GM12878 (cell line): ENCODE measurements around the gene PACS1. TPM values are rescaled to one million over a fixed set of nuclear protein-coding genes. Genes with fewer than 3 reads are reported as not detected.

Experiments used
- ATAC-seq: fragments of 200-7000 bp; cut with Tn5 transposase; 3 replicates; pipeline ENCODE4 v1.9.1; 2020; ENCODE audit warnings: mild to moderate bottlenecking, moderate library complexity
- BruUV-seq: library from RNA; stranded (reverse); fragments of 400-500 nt; replicated peaks from 2 replicates; lab custom pipeline; 2021; lab: Mats Ljungman, UMichigan
- CTCF ChIA-PET: fragments of 300-600 bp; sonication (Branson Sonifier 250); formaldehyde crosslinking; extraction: SDS; loops from one replicate; lab custom pipeline; 2021; ENCODE audit warnings: inconsistent platforms; lab: Yijun Ruan, JAX
- POLR2A ChIA-PET: fragments of 350-600 bp; formaldehyde crosslinking; extraction: SDS; loops from one replicate; lab custom pipeline; 2021; ENCODE audit warnings: inconsistent platforms; lab: Charles Lee
- RAD21 ChIA-PET: fragments of 300-600 bp; sonication (Branson Sonifier 250); formaldehyde crosslinking; loops from one replicate; lab custom pipeline; 2023; ENCODE audit warnings: antibody characterized with exemption; ENCODE audit not compliant: unreplicated experiment; lab: Charles Lee
- SMC1A ChIA-PET: fragments of 300-600 bp; sonication (Branson Sonifier 250); formaldehyde crosslinking; loops from one replicate; lab custom pipeline; 2023; ENCODE audit not compliant: unreplicated experiment, uncharacterized antibody; lab: Charles Lee
- DNase-seq: peaks from one replicate; pipeline ENCODE4 v3.0.0-alpha.2; 2011; ENCODE audit warnings: low read depth, low spot score
- FAIRE-seq: peaks from 3 replicates; lab custom pipeline; 2011; peaks lifted over from hg19 to GRCh38; lab: Jason Lieb, UNC
- H2AFZ ChIP-seq: 2 replicates; pipeline ENCODE4 v1.6.0; 2011; ENCODE audit warnings: low read depth, low read length, control low read depth; ENCODE audit not compliant: control insufficient read depth
- H3K27ac ChIP-seq: 2 replicates; pipeline ENCODE4 v1.5.1; 2011; ENCODE audit warnings: control low read depth; ENCODE audit not compliant: control insufficient read depth, insufficient read depth
- H3K27me3 ChIP-seq, 2 experiments: replicated peaks in 1 of 2; 2 replicates each; pipeline versions ENCODE4 v1.6.0 to v1.6.1; 2011; ENCODE audit warnings: low read length in 1 of 2; ENCODE audit not compliant: control insufficient read depth in 2 of 2, insufficient read depth in 2 of 2
- H3K36me3 ChIP-seq, 2 experiments: 2 replicates each; pipeline ENCODE4 v1.5.1; 2011; ENCODE audit warnings: low read length in 1 of 2; ENCODE audit not compliant: control insufficient read depth in 2 of 2, insufficient read depth in 2 of 2
- H3K4me1 ChIP-seq: 2 replicates; pipeline ENCODE4 v1.6.1; 2011; ENCODE audit warnings: mild to moderate bottlenecking, low read length, moderate library complexity, mixed read lengths; ENCODE audit not compliant: control insufficient read depth, insufficient read depth
- H3K4me2 ChIP-seq: 2 replicates; pipeline ENCODE4 v1.6.0; 2011; ENCODE audit warnings: control low read depth; ENCODE audit not compliant: control insufficient read depth, insufficient read depth
- H3K4me3 ChIP-seq: fragments of 200-600 bp; sonication (generic); 2 replicates; pipeline ENCODE4 v1.5.1; 2016
- H3K79me2 ChIP-seq: 2 replicates; pipeline ENCODE4 v1.6.0; 2011; ENCODE audit warnings: low read length; ENCODE audit not compliant: control insufficient read depth, insufficient read depth
- H3K9ac ChIP-seq: 2 replicates; pipeline ENCODE4 v1.8.0; 2011; ENCODE audit warnings: low read length, control low read depth, mixed read lengths; ENCODE audit not compliant: control insufficient read depth, insufficient read depth
- H3K9me3 ChIP-seq: replicated peaks from 3 replicates; pipeline ENCODE4 v1.5.1; 2011; ENCODE audit warnings: mild to moderate bottlenecking, low read length; ENCODE audit not compliant: control insufficient read depth, insufficient read depth
- H4K20me1 ChIP-seq: 2 replicates; pipeline ENCODE4 v1.6.0; 2011; ENCODE audit not compliant: control insufficient read depth, insufficient read depth
- JUND ChIP-seq: IDR thresholded peaks from 2 replicates; pipeline ENCODE4 v1.6.1; 2012; ENCODE audit warnings: low read depth, mild to moderate bottlenecking, low read length, improper control_type of control experiment, moderate library complexity
- RUNX3 ChIP-seq: IDR thresholded peaks from 2 replicates; pipeline ENCODE4 v1.6.1; 2012; ENCODE audit warnings: low read length, inconsistent platforms
- SIN3A ChIP-seq: IDR thresholded peaks from 2 replicates; pipeline ENCODE4 v1.6.1; 2012; ENCODE audit warnings: low read depth, low read length, improper control_type of control experiment
- YY1 ChIP-seq: IDR thresholded peaks from 2 replicates; pipeline ENCODE4 v1.6.1; 2011; ENCODE audit warnings: low read depth, mild to moderate bottlenecking, low read length
- ZZZ3 ChIP-seq: IDR thresholded peaks from 2 replicates; pipeline ENCODE4 v1.6.1; 2011; ENCODE audit warnings: low read depth; ENCODE audit not compliant: control insufficient read depth, insufficient read length
- whole genome bisulfite sequencing: methylation state at CpG from one replicate; pipeline ENCODE4 v1.1.6; 2016; ENCODE audit warnings: low lambda C conversion rate; ENCODE audit not compliant: insufficient replicate concordance, insufficient coverage; ENCODE audit errors: missing lambda C conversion rate; 5-methylcytosine and 5-hydroxymethylcytosine counted together
- in situ Hi-C: fragments of 300-500 bp; cut with MboI; formaldehyde crosslinking; loops from 9 replicates; pipeline ENCODE4 v1.14.3; 2018; ENCODE audit warnings: mixed read lengths
- intact Hi-C: fragments of 100-400 bp; cut with micrococcal nuclease; formaldehyde crosslinking; loops from one replicate; pipeline ENCODE4 v1.14.2; 2022; ENCODE audit not compliant: unreplicated experiment
- polyA plus RNA-seq, 11 experiments: library from polyadenylated mRNA; depleted of rRNA in 4 of 11; unstranded in 6 of 11; stranded (reverse) in 5 of 11; fragments of >200 nt; fragmentation: Nextera tagmentation in 4 of 11; fragmentation: Illumina TruSeq in 1 of 11; extraction: Ambion mirVana in 4 of 11; extraction: Trizol in 1 of 11; gene quantifications; 1 replicate in 1 of 11; 2 replicates in 10 of 11; pipeline versions ENCODE4 v1.2.1 to v1.2.3, GENCODE V29; 2011 to 2016; ENCODE audit warnings: inconsistent platforms in 2 of 11, missing spikeins in 2 of 11, low read depth in 1 of 11
- total RNA-seq, 4 experiments: library from RNA; depleted of rRNA in 3 of 4; stranded (reverse); fragments of >200 nt in 3 of 4; fragmentation: Illumina TruSeq in 1 of 4; extraction: Trizol in 1 of 4; gene quantifications; 2 replicates each; pipeline versions ENCODE4 v1.2.1 to v1.2.3, GENCODE V29; 2013 to 2021
- TF ChIP-seq, protein P1 (sequence below): IDR thresholded peaks from 2 replicates; pipeline ENCODE4 v1.6.1; 2012; ENCODE audit warnings: low read depth, low read length, improper control_type of control experiment
- TF ChIP-seq, protein P2 (sequence below): fragments of 450-650 bp; IDR thresholded peaks from 2 replicates; pipeline ENCODE4 v1.6.1; 2017; ENCODE audit warnings: low read depth, mild to moderate bottlenecking, moderate library complexity

Gene PACS1
- total and polyA plus RNA-seq, 10 of the 15 experiments (the other 5 are each of a cell fraction or from before 2014, with no cell fraction given) = 1.1 to 74.3 (median 17.9) TPM

DNA sequence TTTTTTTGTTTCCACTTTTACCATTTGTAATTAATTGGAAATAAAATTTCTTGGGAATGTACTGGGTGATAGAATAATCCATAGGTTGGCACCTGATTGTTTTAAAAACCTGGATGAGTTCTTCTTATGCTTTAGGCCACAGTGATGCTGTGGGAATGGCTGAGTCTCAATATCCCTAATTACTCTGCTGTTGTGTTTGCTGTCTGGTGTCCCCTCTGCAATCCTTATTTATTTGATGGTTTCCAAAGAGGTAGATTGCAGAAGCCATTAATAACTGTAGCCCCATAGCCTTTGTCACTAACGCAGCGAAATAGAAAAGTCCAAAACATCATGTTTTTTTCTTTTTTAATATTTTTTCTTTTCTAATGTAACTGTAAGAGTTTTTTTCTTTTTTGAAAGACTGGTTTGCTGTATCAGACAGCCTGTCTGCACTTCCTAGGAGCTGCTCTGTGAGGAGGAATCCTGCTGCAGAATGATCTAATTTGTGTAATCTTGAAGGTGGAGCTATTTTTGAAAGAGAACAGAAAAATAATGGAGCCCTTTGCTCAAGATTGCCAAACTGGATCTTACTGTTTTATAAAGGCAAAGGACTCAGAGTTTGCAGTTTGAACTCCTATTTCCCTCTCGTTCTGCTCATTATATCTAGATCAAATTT is 14.9 kb downstream of the PACS1 start:
- intact Hi-C loops = no loop called here

More for the DNA sequence above, 14.9 kb downstream of the PACS1 start:
- H3K27me3 ChIP-seq = no peaks in the 10 kb centered on the region
- CTCF ChIA-PET = interaction anchor here (0.6 to 0.8 kb wide), 3 partner anchors 25 to 315 kb away, joined by 3 to 6 read pairs (median 4); no protein-coding TSS in a partner anchor
- no peaks in the 10 kb centered on the region; the same call in 1 of the 2 replicates for H4K20me1 ChIP-seq
- no TSS peak for BruUV-seq
- H3K4me2 ChIP-seq = no peak overlapping the region
- H3K27ac ChIP-seq = no peak overlapping the region
- no peak overlapping the region for H2AFZ ChIP-seq
- peaks cover 36% of the 10 kb centered on the region for H3K4me1 ChIP-seq
- in situ Hi-C loops = no loop called here
- RAD21 ChIA-PET = interaction anchor here (1.1 to 1.2 kb wide), 2 partner anchors 34 to 41 kb away, joined by 4 to 5 read pairs; no protein-coding TSS in a partner anchor
- no peak for FAIRE-seq
- no peak for ATAC-seq
- TF ChIP-seq, protein P1, sequence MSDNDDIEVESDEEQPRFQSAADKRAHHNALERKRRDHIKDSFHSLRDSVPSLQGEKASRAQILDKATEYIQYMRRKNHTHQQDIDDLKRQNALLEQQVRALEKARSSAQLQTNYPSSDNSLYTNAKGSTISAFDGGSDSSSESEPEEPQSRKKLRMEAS = no peak
- TF ChIP-seq RUNX3 = no peak
- no peak for TF ChIP-seq ZZZ3
- no peak for TF ChIP-seq YY1
- TF ChIP-seq, protein P2, sequence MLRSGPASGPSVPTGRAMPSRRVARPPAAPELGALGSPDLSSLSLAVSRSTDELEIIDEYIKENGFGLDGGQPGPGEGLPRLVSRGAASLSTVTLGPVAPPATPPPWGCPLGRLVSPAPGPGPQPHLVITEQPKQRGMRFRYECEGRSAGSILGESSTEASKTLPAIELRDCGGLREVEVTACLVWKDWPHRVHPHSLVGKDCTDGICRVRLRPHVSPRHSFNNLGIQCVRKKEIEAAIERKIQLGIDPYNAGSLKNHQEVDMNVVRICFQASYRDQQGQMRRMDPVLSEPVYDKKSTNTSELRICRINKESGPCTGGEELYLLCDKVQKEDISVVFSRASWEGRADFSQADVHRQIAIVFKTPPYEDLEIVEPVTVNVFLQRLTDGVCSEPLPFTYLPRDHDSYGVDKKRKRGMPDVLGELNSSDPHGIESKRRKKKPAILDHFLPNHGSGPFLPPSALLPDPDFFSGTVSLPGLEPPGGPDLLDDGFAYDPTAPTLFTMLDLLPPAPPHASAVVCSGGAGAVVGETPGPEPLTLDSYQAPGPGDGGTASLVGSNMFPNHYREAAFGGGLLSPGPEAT = no peak
- TF ChIP-seq SIN3A = no peak
- TF ChIP-seq JUND = no peak
- POLR2A ChIA-PET = interaction anchor here (0.8 to 2.4 kb wide), 3 partner anchors 24 to 35 kb away, joined by 3 to 10 read pairs (median 4); no protein-coding TSS in a partner anchor
- no peaks in the 10 kb centered on the region for H3K9me3 ChIP-seq
- WGBS = 85% methylated on average over 3 of the region's 3 CpGs
- peaks cover 0 to 6% of the 10 kb centered on the region in 2 experiments; a peak in 1 of 4 replicates for H3K36me3 ChIP-seq
- SMC1A ChIA-PET = interaction anchor here (0.9 to 1.3 kb wide), 4 partner anchors 14 to 31 kb away, joined by 3 to 6 read pairs (median 4); no protein-coding TSS in a partner anchor
- H3K4me3 ChIP-seq = no peak overlapping the region
- H3K9ac ChIP-seq = no peak overlapping the region
- H3K79me2 ChIP-seq = peaks cover 76% of the 10 kb centered on the region
- no peak for DNase-seq
